ENCODE data around the gene DCAF5. TPM values are rescaled to one million over a fixed set of nuclear protein-coding genes. Genes with fewer than 3 reads are reported as not detected.

The DCAF5 gene
- total RNA-seq, 4 donors from 2014 or later = 25.1 to 70.3 (median 42.7) TPM

DNA sequence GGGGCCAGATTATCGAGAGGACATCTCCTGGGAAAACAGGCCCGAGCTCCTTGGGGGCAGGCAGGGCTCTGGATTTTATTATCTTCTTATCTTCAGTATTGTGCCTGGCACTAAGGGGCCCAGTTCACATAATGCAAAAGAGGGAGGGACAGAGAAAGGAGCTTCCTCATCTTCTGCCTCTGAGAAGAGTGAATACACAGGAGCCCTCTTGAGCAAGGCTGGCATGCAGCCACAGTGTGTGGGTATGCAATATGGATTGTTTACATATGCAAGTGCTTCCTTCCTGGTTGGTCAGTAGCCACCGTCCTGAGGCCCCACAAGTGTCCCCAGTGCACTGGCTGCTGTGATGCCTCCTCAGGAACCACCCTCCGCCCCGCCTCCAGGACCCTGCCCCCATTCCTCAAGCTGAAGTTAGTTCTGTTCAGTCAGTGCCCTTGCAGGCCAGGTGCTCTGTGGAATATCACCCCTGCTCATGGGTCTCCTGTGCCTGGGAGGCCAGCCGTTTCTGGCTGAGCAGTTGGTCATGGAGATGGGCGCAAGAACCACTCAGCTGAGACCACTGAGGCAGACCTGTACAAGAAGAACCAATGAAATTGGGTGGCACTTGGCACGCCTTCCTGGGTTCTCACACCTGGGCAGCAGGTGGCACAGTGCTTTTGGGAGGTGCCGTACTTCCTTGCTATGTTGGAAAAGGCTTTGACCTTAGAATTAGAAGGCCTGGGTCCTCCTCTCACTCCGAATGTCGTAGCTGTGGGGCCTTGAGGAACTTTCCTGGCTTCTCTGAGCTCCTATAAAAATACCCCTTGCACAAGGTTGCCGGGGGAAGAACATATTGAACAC, 138.8 kb downstream of the DCAF5 start:
- H3K4me1 ChIP-seq = peaks cover 6 to 22% (median 15%) of the 10 kb centered on the region in 4 donors

DNA sequence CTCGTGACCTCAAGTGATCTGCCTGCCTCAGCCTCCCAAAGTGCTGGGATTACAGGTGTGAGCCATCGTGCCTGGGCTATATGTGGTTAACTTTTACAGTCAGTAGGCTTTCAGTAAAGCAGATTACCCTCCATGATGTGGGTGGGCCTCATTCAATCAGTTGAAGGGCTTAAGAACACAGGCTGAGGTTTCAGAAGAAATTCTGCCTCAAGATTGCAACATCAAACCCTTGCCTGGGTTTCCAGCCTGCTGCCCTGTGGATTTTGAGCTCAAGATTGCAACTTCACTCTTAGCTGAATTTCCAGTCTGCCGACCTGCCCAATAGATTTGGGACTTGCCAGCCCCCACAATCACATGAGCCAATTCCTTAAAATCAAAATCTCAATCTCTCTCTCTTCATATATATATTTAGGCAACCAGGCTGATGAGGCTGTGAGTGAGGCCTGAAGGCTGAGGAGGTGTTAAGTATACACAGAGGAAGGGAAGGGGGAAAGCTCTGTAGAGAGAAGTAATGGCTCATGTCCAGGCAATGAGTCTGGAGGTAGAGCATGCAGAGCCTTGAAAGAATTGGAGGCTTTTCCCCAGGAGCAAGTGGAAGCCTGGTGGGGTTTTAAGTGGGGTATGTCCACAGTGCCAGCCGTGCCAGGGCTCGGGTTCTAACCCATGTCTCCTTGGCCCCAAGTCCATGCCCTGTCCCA, 140.5 kb downstream of the DCAF5 start:
- Histone ChIP-seq H3K27ac (no peak overlapping the region), H3K9me3 (no peaks in the 10 kb centered on the region), H3K4me1 (peaks cover 6 to 28% (median 16%) of the 10 kb centered on the region in 4 donors), H3K36me3 (no peaks in the 10 kb centered on the region), H3K4me3 (no peak overlapping the region), H3K27me3 (no peaks in the 10 kb centered on the region)
- in situ Hi-C loops (cut with MboI; ENCODE audit: low pct_ligation_motif_present in 1 of 4, low pct_unique_long_range_greater_than_20kb in 1 of 4, low sequenced_read_pairs in 3 of 4) = no loop called here
- TF ChIP-seq POLR2AphosphoS5 (IDR thresholded peaks at IDR 0.05) (no peak), POLR2A (IDR thresholded peaks at IDR 0.05) (no peak), EP300 (IDR thresholded peaks at IDR 0.05; ENCODE audit: low read depth) (no peak)
- TF ChIP-seq, protein P1, sequence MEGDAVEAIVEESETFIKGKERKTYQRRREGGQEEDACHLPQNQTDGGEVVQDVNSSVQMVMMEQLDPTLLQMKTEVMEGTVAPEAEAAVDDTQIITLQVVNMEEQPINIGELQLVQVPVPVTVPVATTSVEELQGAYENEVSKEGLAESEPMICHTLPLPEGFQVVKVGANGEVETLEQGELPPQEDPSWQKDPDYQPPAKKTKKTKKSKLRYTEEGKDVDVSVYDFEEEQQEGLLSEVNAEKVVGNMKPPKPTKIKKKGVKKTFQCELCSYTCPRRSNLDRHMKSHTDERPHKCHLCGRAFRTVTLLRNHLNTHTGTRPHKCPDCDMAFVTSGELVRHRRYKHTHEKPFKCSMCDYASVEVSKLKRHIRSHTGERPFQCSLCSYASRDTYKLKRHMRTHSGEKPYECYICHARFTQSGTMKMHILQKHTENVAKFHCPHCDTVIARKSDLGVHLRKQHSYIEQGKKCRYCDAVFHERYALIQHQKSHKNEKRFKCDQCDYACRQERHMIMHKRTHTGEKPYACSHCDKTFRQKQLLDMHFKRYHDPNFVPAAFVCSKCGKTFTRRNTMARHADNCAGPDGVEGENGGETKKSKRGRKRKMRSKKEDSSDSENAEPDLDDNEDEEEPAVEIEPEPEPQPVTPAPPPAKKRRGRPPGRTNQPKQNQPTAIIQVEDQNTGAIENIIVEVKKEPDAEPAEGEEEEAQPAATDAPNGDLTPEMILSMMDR (IDR thresholded peaks at IDR 0.05) = no peak
- DNase-seq = no peak
- intact Hi-C loops (cut with DNase I; ENCODE audit: low total_unique reads) = no loop called here
- WGBS, 2 donors (ENCODE audit: low coverage in 1 of 2) = 83 to 100% methylated on average over 2 to 5 of the region's 5 CpGs

More for the DNA sequence above, 138.8 kb downstream of the DCAF5 start:
- WGBS, 2 donors (ENCODE audit: low coverage in 1 of 2) = 30 to 39% methylated on average over 2 to 12 of the region's 12 CpGs
- Histone ChIP-seq H3K4me3 (no peak overlapping the region), H3K36me3 (no peaks in the 10 kb centered on the region), H3K27me3 (no peaks in the 10 kb centered on the region), H3K27ac (peak overlapping the region in 3 of 4 donors; percentile 8 to 53 (median 25)), H3K9me3 (no peaks in the 10 kb centered on the region)
- in situ Hi-C loops (cut with MboI; ENCODE audit: low pct_ligation_motif_present in 1 of 4, low pct_unique_long_range_greater_than_20kb in 1 of 4, low sequenced_read_pairs in 3 of 4) = no loop called here
- TF ChIP-seq, protein P1 (IDR thresholded peaks at IDR 0.05) = no peak
- peak in 1 of 3 donors; percentile 10 for TF ChIP-seq POLR2AphosphoS5 (IDR thresholded peaks at IDR 0.05)
- intact Hi-C loops (cut with DNase I; ENCODE audit: low total_unique reads) = no loop called here
- peak; percentile 84 for DNase-seq

DNA sequence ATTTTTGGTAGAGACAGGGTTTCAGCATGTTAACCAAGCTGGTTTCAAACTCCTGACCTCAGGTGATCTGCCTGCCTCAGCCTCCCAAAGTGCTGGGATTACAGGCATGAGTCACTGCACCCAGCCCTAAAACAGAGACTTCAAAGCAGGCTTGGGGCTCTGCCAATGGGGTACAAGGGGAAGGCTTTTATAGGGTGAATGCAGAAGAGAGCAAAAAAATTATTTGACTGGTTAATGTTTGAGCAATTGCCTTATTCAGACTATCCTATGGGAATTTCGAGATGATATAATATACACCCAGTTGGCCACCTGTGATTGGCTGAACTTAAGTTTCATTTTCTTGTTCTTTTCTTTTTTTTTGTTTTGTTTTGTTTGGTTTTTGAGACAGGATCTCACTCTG, 142.3 kb downstream of the DCAF5 start:
- intact Hi-C loops (cut with DNase I; ENCODE audit: low total_unique reads) = no loop called here
- Histone ChIP-seq H3K9me3 (no peaks in the 10 kb centered on the region), H3K4me1 (peaks cover 6 to 31% (median 19%) of the 10 kb centered on the region in 4 donors), H3K4me3 (no peak overlapping the region), H3K27me3 (no peaks in the 10 kb centered on the region), H3K27ac (no peak overlapping the region), H3K36me3 (no peaks in the 10 kb centered on the region)
- in situ Hi-C loops (cut with MboI; ENCODE audit: low pct_ligation_motif_present in 1 of 4, low pct_unique_long_range_greater_than_20kb in 1 of 4, low sequenced_read_pairs in 3 of 4) = no loop called here
- peak; percentile 25 for DNase-seq
- TF ChIP-seq EP300 (IDR thresholded peaks at IDR 0.05; ENCODE audit: low read depth) (no peak), POLR2AphosphoS5 (IDR thresholded peaks at IDR 0.05) (no peak), POLR2A (IDR thresholded peaks at IDR 0.05) (no peak)
- TF ChIP-seq, protein P1 (IDR thresholded peaks at IDR 0.05) = no peak
- WGBS, 2 donors (ENCODE audit: low coverage in 1 of 2) = 50 to 70% methylated on average over 1 of the region's 1 CpG

DNA sequence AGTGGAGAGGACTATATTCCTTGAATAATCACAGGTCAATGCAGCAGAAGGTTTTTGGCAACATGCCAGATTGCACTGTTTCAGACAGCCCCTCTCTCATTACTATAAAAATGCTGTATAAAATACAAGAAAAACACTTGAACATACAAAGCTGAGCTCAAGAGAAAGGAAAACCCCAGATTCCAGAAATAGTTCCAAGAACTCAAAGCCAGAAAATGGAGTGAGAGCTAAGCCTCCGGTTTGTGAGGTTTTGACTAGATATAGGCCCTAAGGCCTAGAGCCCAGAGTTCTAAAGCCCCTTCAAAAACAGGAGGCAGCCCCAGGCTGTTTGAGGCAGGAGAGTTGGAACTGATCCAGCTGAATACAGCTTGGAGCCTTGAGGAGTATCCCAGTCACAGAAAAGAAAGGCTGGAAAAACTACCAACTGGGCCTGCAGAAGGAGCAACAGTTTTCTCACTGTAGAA, 144.5 kb downstream of the DCAF5 start:
- DNase-seq = no peak
- intact Hi-C loops (cut with DNase I; ENCODE audit: low total_unique reads) = no loop called here

More for the DNA sequence above, 144.5 kb downstream of the DCAF5 start:
- TF ChIP-seq, protein P1 (IDR thresholded peaks at IDR 0.05) = no peak
- TF ChIP-seq POLR2AphosphoS5 (IDR thresholded peaks at IDR 0.05) = no peak
- no peak for TF ChIP-seq EP300 (IDR thresholded peaks at IDR 0.05; ENCODE audit: low read depth)
- no peak for TF ChIP-seq POLR2A (IDR thresholded peaks at IDR 0.05)
- Histone ChIP-seq H3K4me3 (no peak overlapping the region), H3K36me3 (no peaks in the 10 kb centered on the region), H3K27ac (peak overlapping the region in 2 of 4 donors; percentile 35 to 44), H3K4me1 (peaks cover 0 to 27% (median 11%) of the 10 kb centered on the region in 4 donors), H3K9me3 (no peaks in the 10 kb centered on the region), H3K27me3 (no peaks in the 10 kb centered on the region)
- 63 to 71% methylated on average over 1 of the region's 1 CpG for WGBS, 2 donors (ENCODE audit: low coverage in 1 of 2)
- in situ Hi-C loops (cut with MboI; ENCODE audit: low pct_ligation_motif_present in 1 of 4, low pct_unique_long_range_greater_than_20kb in 1 of 4, low sequenced_read_pairs in 3 of 4) = no loop called here

Data from transverse colon (tissue), 4 donors.